Caco-2 (cell line): ENCODE data around the gene CBX4. TPM values are rescaled to one million over a fixed set of nuclear protein-coding genes. Genes with fewer than 3 reads are reported as not detected.
A peak's percentile ranks its signal among the peaks of the same experiment; 100 is the strongest.

Experiments used
- BruUV-seq: library from RNA; stranded (reverse); fragments of 400-500 nt; replicated peaks from 2 replicates; lab custom pipeline; 2021; lab: Mats Ljungman, UMichigan
- CTCF ChIA-PET: fragments of 300-600 bp; sonication (Branson Sonifier 250); formaldehyde crosslinking; loops from one replicate; lab custom pipeline; 2022; ENCODE audit warnings: antibody characterized with exemption; lab: Charles Lee
- POLR2A ChIA-PET: fragments of 300-600 bp; sonication (Branson Sonifier 250); formaldehyde crosslinking; loops from one replicate; lab custom pipeline; 2022; ENCODE audit warnings: antibody characterized with exemption; lab: Charles Lee
- DNase-seq, 2 experiments: peaks; one replicate each; pipeline versions ENCODE4 v3.0.0 to v3.0.0-alpha.2; 2020 to 2022
- H3K27me3 ChIP-seq: replicated peaks from 2 replicates; pipeline ENCODE4 v1.6.0; 2011; ENCODE audit warnings: low read length; ENCODE audit not compliant: control insufficient read depth, insufficient read depth
- H3K36me3 ChIP-seq: 2 replicates; pipeline ENCODE4 v1.5.1; 2011; ENCODE audit warnings: low read length; ENCODE audit not compliant: control insufficient read depth, insufficient read depth
- H3K4me1 ChIP-seq: fragments of 250-450 bp; sonication (Bioruptor Pico); 2 replicates; pipeline ENCODE4 v1.5.1; 2020; ENCODE audit warnings: mild to moderate bottlenecking
- H3K4me3 ChIP-seq: 2 replicates; pipeline ENCODE4 v1.5.1; 2011; ENCODE audit warnings: low read depth, mild to moderate bottlenecking, control low read depth, low read length
- H3K9me3 ChIP-seq: fragments of 250-450 bp; sonication (Bioruptor Pico); 2 replicates; pipeline ENCODE4 v1.5.1; 2020; ENCODE audit warnings: mild to moderate bottlenecking, moderate library complexity
- H3K27ac Mint-ChIP-seq: one replicate; pipeline ENCODE4 v1.8.0; 2022; ENCODE audit warnings: mixed read lengths; ENCODE audit not compliant: unreplicated experiment
- H3K27me3 Mint-ChIP-seq: one replicate; pipeline ENCODE4 v1.8.0; 2022; ENCODE audit warnings: mixed read lengths; ENCODE audit not compliant: insufficient read depth, unreplicated experiment
- H3K36me3 Mint-ChIP-seq: one replicate; pipeline ENCODE4 v1.8.0; 2022; ENCODE audit warnings: mild to moderate bottlenecking, mixed read lengths; ENCODE audit not compliant: insufficient read depth, unreplicated experiment
- H3K4me1 Mint-ChIP-seq: one replicate; pipeline ENCODE4 v1.8.0; 2022; ENCODE audit warnings: low read depth, mixed read lengths; ENCODE audit not compliant: unreplicated experiment
- H3K4me3 Mint-ChIP-seq: one replicate; pipeline ENCODE4 v1.8.0; 2022; ENCODE audit warnings: mild to moderate bottlenecking, moderate library complexity, mixed read lengths; ENCODE audit not compliant: unreplicated experiment
- H3K9me3 Mint-ChIP-seq: one replicate; pipeline ENCODE4 v1.8.0; 2022; ENCODE audit warnings: mixed read lengths; ENCODE audit not compliant: unreplicated experiment
- intact Hi-C: fragments of 100-400 bp; cut with micrococcal nuclease; formaldehyde crosslinking; loops from one replicate; pipeline ENCODE4 v1.10.0; 2022; ENCODE audit not compliant: unreplicated experiment
- total RNA-seq: library from RNA; stranded (reverse); gene quantifications from 2 replicates; pipeline ENCODE4 v1.2.3, GENCODE V29; 2022
- TF ChIP-seq, protein P1 (sequence below), 2 experiments: fragments of 200-600 bp in 1 of 2; IDR thresholded peaks; 1 replicate in 1 of 2; 2 replicates in 1 of 2; pipeline versions ENCODE4 v1.5.1 to v1.8.0; 2011 to 2022; ENCODE audit warnings: antibody characterized with exemption in 1 of 2, control low read depth in 1 of 2, inconsistent platforms in 1 of 2, low read depth in 1 of 2, low read length in 1 of 2, mild to moderate bottlenecking in 1 of 2, moderate library complexity in 1 of 2; ENCODE audit not compliant: insufficient read depth in 1 of 2, severe bottlenecking in 1 of 2, unreplicated experiment in 1 of 2

Gene CBX4
- total RNA-seq, 1 experiment from 2014 or later: 114 TPM

DNA sequence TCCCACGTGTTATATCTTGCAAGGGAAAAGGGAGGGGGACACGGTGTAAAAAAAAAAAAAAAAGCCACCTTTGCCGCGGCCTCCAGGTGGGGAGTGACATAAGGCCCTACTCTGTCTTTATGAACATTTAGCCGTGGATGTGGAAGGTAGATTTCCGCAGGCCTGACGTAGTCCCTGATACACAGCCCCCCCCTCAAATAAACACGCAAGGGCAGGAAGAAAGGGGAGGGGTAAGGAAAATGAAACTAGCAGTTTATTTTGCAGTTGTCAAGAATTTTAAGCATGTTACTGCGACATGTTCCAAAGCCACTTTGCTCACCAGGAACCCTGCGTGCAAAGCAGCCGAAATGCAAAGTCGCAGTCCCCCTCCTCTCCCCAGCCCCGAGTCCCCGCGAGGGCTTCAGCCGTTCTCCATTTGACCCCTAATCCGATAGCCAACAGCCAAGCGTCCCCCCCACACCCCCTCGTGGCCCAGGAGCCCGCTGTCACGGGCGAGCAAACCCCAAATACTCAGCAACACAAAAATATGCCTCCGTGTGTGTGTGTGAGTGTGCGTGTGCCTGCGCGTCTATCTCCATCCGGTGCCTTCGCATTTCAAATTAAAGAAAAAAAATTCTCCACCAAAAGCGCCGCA lies 1.2 kb downstream of the CBX4 start:
- no peaks in the 10 kb centered on the region for H3K9me3 ChIP-seq
- intact Hi-C loops: loop anchor here (5.0 kb wide), 1 partner anchor 36 kb away; no protein-coding TSS in a partner anchor
- no peaks in the 10 kb centered on the region for H3K27me3 ChIP-seq
- Mint-ChIP-seq H3K36me3 (peaks cover 75% of the 10 kb centered on the region), H3K9me3 (no peaks in the 10 kb centered on the region), H3K4me3 (peak overlapping the region; percentile 80), H3K4me1 (peaks cover 5% of the 10 kb centered on the region), H3K27ac (peak overlapping the region; percentile 80), H3K27me3 (no peaks in the 10 kb centered on the region)
- TF ChIP-seq, protein P1, sequence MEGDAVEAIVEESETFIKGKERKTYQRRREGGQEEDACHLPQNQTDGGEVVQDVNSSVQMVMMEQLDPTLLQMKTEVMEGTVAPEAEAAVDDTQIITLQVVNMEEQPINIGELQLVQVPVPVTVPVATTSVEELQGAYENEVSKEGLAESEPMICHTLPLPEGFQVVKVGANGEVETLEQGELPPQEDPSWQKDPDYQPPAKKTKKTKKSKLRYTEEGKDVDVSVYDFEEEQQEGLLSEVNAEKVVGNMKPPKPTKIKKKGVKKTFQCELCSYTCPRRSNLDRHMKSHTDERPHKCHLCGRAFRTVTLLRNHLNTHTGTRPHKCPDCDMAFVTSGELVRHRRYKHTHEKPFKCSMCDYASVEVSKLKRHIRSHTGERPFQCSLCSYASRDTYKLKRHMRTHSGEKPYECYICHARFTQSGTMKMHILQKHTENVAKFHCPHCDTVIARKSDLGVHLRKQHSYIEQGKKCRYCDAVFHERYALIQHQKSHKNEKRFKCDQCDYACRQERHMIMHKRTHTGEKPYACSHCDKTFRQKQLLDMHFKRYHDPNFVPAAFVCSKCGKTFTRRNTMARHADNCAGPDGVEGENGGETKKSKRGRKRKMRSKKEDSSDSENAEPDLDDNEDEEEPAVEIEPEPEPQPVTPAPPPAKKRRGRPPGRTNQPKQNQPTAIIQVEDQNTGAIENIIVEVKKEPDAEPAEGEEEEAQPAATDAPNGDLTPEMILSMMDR (IDR thresholded peaks at IDR 0.05; ENCODE audit: insufficient read depth in 1 of 2, low read depth in 1 of 2, low read length in 1 of 2, severe bottlenecking in 1 of 2, unreplicated experiment in 1 of 2): no peak
- BruUV-seq: TSS peak; percentile 26
- ChIA-PET CTCF (interaction anchor here (1.5 to 2.6 kb wide), 2 partner anchors 96 to 132 kb away, joined by 6 to 12 read pairs; no protein-coding TSS in a partner anchor), POLR2A (interaction anchor here (0.5 to 7.6 kb wide), 7 partner anchors 19 to 156 kb away, joined by 3 to 174 read pairs (median 12); partner anchors contain the start of gene CBX8)
- H3K36me3 ChIP-seq: peaks cover 5% of the 10 kb centered on the region
- peaks cover 46% of the 10 kb centered on the region for H3K4me1 ChIP-seq
- no peak for DNase-seq
- peak overlapping the region; percentile 77 for H3K4me3 ChIP-seq

DNA sequence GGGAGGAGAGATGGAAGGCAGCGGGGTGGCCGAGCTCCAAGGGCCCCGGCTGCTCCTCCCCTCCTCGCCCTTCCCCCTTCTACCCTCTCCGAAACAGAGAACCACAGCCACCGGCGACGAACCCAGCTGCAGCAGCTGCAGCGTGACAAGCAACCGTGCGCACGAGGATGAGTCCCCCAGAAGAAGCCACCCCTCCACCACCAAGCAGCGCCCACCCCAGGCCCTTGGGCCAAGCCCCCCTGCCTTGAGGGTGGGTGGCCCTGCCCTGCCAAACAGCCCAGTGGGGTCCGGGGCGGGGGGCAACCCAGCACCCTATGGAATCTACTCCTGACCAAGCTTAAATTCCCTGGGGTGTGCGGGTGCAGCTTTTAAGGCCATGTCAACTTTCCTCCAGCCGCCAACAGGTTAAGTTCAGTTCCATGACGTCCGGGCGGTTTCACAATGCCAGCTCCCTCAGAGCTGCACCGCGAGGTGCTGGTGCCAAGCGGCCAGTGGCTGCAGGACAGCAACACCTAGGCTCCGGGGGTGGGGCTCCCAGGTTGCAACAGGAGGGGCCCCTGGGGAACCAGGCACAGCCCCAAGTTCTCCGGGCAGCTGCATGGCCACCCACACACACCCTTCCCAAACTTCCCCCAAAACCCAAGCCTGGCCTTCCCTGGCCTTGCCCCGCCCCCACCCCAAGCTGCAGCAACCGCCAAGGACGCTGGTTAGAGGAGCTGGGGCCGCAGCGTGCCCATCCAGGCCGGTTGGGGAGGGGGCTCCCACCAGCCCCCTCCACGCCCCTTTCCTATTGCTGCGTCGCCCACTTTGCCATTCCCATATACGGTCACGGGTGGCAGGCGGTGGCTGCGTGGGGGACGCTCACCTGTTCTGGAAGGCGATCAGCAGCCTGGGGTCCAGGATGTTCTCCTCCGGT lies 2.0 kb downstream of the CBX4 start:
- H3K9me3 Mint-ChIP-seq: no peaks in the 10 kb centered on the region
- H3K27ac Mint-ChIP-seq: peak overlapping the region; percentile 89
- H3K4me1 Mint-ChIP-seq: peaks cover 7% of the 10 kb centered on the region
- DNase-seq: peak in 1 of 2 experiments; percentile 62
- H3K27me3 Mint-ChIP-seq: no peaks in the 10 kb centered on the region
- Histone ChIP-seq H3K36me3 (peaks cover 5% of the 10 kb centered on the region), H3K4me3 (peak overlapping the region; percentile 77), H3K4me1 (peaks cover 38% of the 10 kb centered on the region), H3K9me3 (no peaks in the 10 kb centered on the region), H3K27me3 (no peaks in the 10 kb centered on the region)
- no TSS peak for BruUV-seq
- CTCF ChIA-PET: interaction anchor here (0.6 to 1.5 kb wide), 2 partner anchors 66 to 95 kb away, joined by 6 read pairs; no protein-coding TSS in a partner anchor
- POLR2A ChIA-PET: interaction anchor here (0.5 to 1.8 kb wide), 4 partner anchors 63 to 156 kb away, joined by 3 to 5 read pairs (median 4); no protein-coding TSS in a partner anchor
- TF ChIP-seq, protein P1 (IDR thresholded peaks at IDR 0.05; ENCODE audit: insufficient read depth in 1 of 2, low read depth in 1 of 2, low read length in 1 of 2, severe bottlenecking in 1 of 2, unreplicated experiment in 1 of 2): no peak
- H3K4me3 Mint-ChIP-seq: peak overlapping the region; percentile 80
- intact Hi-C loops: loop anchor here (5.0 kb wide), 1 partner anchor 35 kb away; no protein-coding TSS in a partner anchor
- peaks cover 80% of the 10 kb centered on the region for H3K36me3 Mint-ChIP-seq
